Testis (tissue), 3 donors: ENCODE data around the gene PCLAF. TPM values are rescaled to one million over a fixed set of nuclear protein-coding genes. Genes with fewer than 3 reads are reported as not detected.
A peak's percentile ranks its signal among the peaks of the same experiment; 100 is the strongest.

ENCODE experiments used
- DNase-seq: peaks from one replicate; pipeline ENCODE4 v3.0.0-alpha.2; 2019
- H3K27ac ChIP-seq, 2 donors: fragments of 200-600 bp; sonication (generic); one replicate each; pipeline ENCODE4 v1.5.1; 2019
- H3K27me3 ChIP-seq: fragments of 200-600 bp; sonication (generic); one replicate; pipeline ENCODE4 v1.5.1; 2019
- H3K36me3 ChIP-seq: fragments of 200-600 bp; sonication (generic); one replicate; pipeline ENCODE4 v1.5.1; 2017; ENCODE audit warnings: low read depth; ENCODE audit errors: missing control alignments
- H3K4me1 ChIP-seq: fragments of 200-600 bp; sonication (generic); one replicate; pipeline ENCODE4 v1.5.1; 2019
- H3K4me3 ChIP-seq, 2 donors: fragments of 200-600 bp; sonication (generic); one replicate each; pipeline ENCODE4 v1.5.1; 2017 to 2019
- H3K9me3 ChIP-seq: fragments of 200-600 bp; sonication (generic); one replicate; pipeline ENCODE4 v1.5.1; 2017
- POLR2A ChIP-seq: fragments of 450-650 bp; IDR thresholded peaks from one replicate; pipeline ENCODE4 v1.6.1; 2017; ENCODE audit warnings: antibody characterized with exemption, mild to moderate bottlenecking, moderate library complexity
- WGBS, 2 donors: methylation state at CpG; one replicate each; pipeline ENCODE4 v1.1.5; 2018; 5-methylcytosine and 5-hydroxymethylcytosine counted together
- intact Hi-C: fragments of 100-400 bp; cut with DNase I; formaldehyde crosslinking; loops from one replicate; pipeline ENCODE4 v1.15.1; 2023; ENCODE audit warnings: low total_unique reads
- polyA plus RNA-seq: library from polyadenylated mRNA; stranded (reverse); fragments of 350-450 nt; fragmentation: Illumina TruSeq; extraction: RNeasy Lipid Tissue Mini Kit (QIAGEN cat#74804); gene quantifications from one replicate; pipeline ENCODE4 v1.2.3, GENCODE V29; 2014; ENCODE audit warnings: low read depth, low replicate concordance; ENCODE audit not compliant: insufficient read depth
- total RNA-seq, 2 donors: library from RNA; depleted of rRNA; stranded (reverse); fragments of >200 nt; gene quantifications; one replicate each; pipeline ENCODE4 v1.2.3, GENCODE V29; 2016
- TF ChIP-seq, protein P1 (sequence below), 3 experiments: fragments of 450-650 bp in 2 of 3; fragments of 200-600 bp in 1 of 3; sonication (generic) in 1 of 3; IDR thresholded peaks; one replicate each; pipeline ENCODE4 v1.5.1; 2016 to 2019; ENCODE audit warnings: antibody characterized with exemption in 3 of 3, mild to moderate bottlenecking in 2 of 3, moderate library complexity in 1 of 3

Gene PCLAF
- total and polyA plus RNA-seq, 3 donors from 2014 or later: 6.0 to 19.5 (median 10.9) TPM

DNA sequence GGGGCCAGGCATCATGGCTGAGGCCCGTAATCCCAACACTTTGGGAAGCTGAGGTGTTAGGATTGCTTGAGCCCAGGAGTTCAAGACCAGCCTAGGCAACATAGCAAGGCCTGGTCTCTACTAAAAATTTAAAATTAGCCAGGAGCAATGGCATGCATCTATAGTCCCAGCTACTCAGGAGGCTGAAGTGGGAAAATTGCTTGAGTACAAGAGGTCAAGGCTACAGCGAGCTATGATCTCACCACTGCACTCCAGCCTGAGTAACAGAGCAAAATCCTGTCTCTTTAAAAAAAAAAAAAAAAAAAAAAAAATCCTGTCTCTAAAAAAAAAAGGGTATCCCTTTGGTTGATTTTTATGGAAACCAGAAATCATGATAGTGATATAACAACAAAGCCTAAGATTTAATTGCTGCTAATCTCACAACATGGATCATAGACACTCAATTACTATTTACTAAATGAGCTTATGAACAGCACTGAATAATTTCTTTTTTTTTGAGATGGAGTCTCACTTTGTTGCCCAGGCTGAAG, 12.1 kb downstream of the PCLAF start:
- Histone ChIP-seq H3K9me3 (no peaks in the 10 kb centered on the region), H3K4me1 (no peaks in the 10 kb centered on the region), H3K36me3 (no peaks in the 10 kb centered on the region), H3K27ac (no peak overlapping the region), H3K27me3 (no peaks in the 10 kb centered on the region), H3K4me3 (no peak overlapping the region)
- 70 to 75% methylated on average over 2 of the region's 2 CpGs for WGBS, 2 donors
- no peak for DNase-seq
- intact Hi-C loops: no loop called here
- TF ChIP-seq, protein P1, sequence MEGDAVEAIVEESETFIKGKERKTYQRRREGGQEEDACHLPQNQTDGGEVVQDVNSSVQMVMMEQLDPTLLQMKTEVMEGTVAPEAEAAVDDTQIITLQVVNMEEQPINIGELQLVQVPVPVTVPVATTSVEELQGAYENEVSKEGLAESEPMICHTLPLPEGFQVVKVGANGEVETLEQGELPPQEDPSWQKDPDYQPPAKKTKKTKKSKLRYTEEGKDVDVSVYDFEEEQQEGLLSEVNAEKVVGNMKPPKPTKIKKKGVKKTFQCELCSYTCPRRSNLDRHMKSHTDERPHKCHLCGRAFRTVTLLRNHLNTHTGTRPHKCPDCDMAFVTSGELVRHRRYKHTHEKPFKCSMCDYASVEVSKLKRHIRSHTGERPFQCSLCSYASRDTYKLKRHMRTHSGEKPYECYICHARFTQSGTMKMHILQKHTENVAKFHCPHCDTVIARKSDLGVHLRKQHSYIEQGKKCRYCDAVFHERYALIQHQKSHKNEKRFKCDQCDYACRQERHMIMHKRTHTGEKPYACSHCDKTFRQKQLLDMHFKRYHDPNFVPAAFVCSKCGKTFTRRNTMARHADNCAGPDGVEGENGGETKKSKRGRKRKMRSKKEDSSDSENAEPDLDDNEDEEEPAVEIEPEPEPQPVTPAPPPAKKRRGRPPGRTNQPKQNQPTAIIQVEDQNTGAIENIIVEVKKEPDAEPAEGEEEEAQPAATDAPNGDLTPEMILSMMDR (IDR thresholded peaks at IDR 0.05): no peak
- TF ChIP-seq POLR2A: no peak

DNA sequence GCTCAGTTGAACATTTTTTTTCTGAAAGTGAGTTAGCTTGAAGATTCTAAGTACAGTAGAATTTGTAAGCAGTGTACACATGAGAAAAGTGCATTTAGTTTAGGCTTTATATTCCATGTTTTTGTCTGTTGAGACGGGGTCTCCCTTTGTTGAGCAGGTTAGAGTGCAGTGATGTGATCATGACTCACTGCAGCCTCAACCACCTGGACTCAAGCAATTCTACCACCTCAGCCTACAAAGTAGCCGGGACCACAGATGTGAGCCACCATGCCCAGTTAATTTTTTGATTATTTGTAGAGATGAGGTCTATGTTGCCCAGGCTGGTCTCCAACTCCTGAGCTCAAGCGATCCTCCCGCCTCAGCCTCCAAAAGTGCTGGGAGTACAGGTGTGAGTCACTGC, 20.0 kb downstream of the PCLAF start:
- H3K27ac ChIP-seq: no peak overlapping the region
- 96 to 98% methylated on average over 4 of the region's 4 CpGs for WGBS, 2 donors
- no peak for TF ChIP-seq POLR2A
- TF ChIP-seq, protein P1 (IDR thresholded peaks at IDR 0.05): no peak
- no peaks in the 10 kb centered on the region for H3K4me1 ChIP-seq
- H3K4me3 ChIP-seq: no peak overlapping the region
- no peaks in the 10 kb centered on the region for H3K27me3 ChIP-seq
- H3K9me3 ChIP-seq: no peaks in the 10 kb centered on the region
- DNase-seq: no peak
- H3K36me3 ChIP-seq: no peaks in the 10 kb centered on the region
- intact Hi-C loops: no loop called here

DNA sequence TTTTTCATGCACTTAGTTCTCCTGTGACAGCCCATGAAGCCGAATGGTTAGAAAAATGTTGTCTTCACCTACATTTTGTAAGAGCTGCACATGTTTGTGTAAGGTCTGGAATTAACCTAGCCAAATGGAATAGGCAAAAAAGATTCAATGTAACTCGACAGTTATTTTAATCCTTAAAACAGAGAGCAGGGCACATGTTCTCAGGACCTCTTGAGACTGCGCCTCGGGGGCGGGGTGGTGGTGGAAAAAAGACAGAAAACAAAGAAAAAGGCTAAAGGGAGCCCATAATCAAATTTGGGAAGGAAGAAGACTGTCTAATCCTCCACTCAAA, 24.6 kb downstream of the PCLAF start:
- Histone ChIP-seq H3K4me3 (peak overlapping the region; percentile 83 to 94), H3K27me3 (no peaks in the 10 kb centered on the region), H3K27ac (peak overlapping the region in 1 of 2 donors; percentile 55), H3K4me1 (no peaks in the 10 kb centered on the region), H3K36me3 (no peaks in the 10 kb centered on the region), H3K9me3 (no peaks in the 10 kb centered on the region)
- TF ChIP-seq, protein P1 (IDR thresholded peaks at IDR 0.05): no peak
- no peak for DNase-seq
- intact Hi-C loops: no loop called here
- 11 to 22% methylated on average over 5 of the region's 5 CpGs for WGBS, 2 donors

DNA sequence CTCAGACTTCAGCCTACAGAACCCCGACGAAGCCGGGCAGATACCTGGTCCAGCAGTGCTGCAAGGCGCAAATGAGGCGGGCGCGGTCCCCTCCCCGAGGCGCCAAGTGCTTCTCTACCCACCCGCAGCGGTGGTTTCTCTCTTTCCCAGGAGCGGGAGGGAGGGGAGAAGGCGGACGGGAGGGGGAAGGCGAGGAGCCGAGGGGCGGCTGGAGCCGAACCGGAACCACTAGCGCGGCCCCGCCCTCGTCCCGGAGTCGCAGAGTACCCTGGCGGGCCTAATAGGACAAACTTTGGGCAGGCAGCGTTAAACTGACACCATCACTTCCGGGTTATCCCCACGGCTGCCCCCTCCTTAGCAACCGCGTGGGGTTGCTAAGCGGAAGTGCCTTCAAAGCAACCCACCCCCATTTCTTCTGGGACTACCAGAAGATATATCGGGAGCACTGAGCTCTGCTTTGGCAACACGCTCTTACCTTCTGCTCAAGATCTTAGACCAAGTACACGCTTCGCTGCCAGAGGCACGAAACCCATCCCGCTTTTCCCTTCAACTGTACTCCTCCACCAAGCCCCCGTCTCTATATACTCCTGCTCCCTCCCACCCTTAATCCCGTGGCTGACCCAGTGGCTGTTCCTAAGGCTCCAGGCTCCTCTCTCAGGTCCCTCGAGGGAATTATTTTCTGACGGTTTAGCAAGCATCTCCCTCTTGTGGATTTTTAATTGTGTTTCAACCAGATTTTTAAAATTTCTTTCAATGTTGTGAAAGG, 25.1 kb downstream of the PCLAF start, which contains the start of gene CSNK1G1:
Gene CSNK1G1 (minus strand): TSS at position 230 of the 766 bp plus-strand sequence. CDS start 55,674 bp downstream, outside the sequence.
- no peaks in the 10 kb centered on the region for H3K36me3 ChIP-seq
- no peaks in the 10 kb centered on the region for H3K27me3 ChIP-seq
- WGBS, 2 donors: 0 to 2% methylated on average over 17 to 39 of the region's 42 CpGs
- peak within 1 kb of the TSS; percentile 79 to 88 for H3K27ac ChIP-seq
- intact Hi-C loops: no loop called here
- peak; percentile 98 for DNase-seq
- H3K4me3 ChIP-seq: peak within 1 kb of the TSS; percentile 83 to 94
- no peaks in the 10 kb centered on the region for H3K4me1 ChIP-seq
- TF ChIP-seq POLR2A: no peak
- TF ChIP-seq, protein P1 (IDR thresholded peaks at IDR 0.05): peak; percentile 47 to 52 (median 47)
- no peaks in the 10 kb centered on the region for H3K9me3 ChIP-seq
